ENCODE results near the gene BRD4. TPM values are rescaled to one million over a fixed set of nuclear protein-coding genes. Genes with fewer than 3 reads are reported as not detected.

Gene BRD4
- total RNA-seq, 4 donors from 2014 or later, result 34.7 to 69.6 (median 36.0) TPM

GRCh38 chr19:15305582-15306334 is 26.6 kb downstream of the BRD4 start:
- no peak for DNase-seq (ENCODE audit: low spot score in 2 of 2)
- peaks cover 0 to 3% (median 0%) of the 10 kb centered on the region in 4 donors for H3K9me3 ChIP-seq
- no peak overlapping the region for H3K4me3 ChIP-seq
- H3K4me1 ChIP-seq, result peaks cover 3 to 77% (median 34%) of the 10 kb centered on the region in 4 donors
- TF ChIP-seq EP300 (IDR thresholded peaks at IDR 0.05) (no peak), POLR2A (IDR thresholded peaks at IDR 0.05) (no peak), CTCF (IDR thresholded peaks at IDR 0.05) (no peak)
- H3K36me3 ChIP-seq, result no peaks in the 10 kb centered on the region
- no peak overlapping the region for H3K27ac ChIP-seq
- 89 to 90% methylated on average over 3 of the region's 3 CpGs for WGBS, 2 donors
- H3K27me3 ChIP-seq, result no peaks in the 10 kb centered on the region

- TF ChIP-seq EP300 (IDR thresholded peaks at IDR 0.05) (no peak), POLR2A (IDR thresholded peaks at IDR 0.05) (no peak), CTCF (IDR thresholded peaks at IDR 0.05) (no peak)
- 48 to 50% methylated on average over 10 of the region's 10 CpGs for WGBS, 2 donors
- peak overlapping the region in 1 of 4 donors; percentile 45 for H3K27ac ChIP-seq
- H3K4me3 ChIP-seq, result no peak overlapping the region
- H3K4me1 ChIP-seq, result peaks cover 3 to 78% (median 36%) of the 10 kb centered on the region in 4 donors
- DNase-seq (ENCODE audit: low spot score in 2 of 2), result no peak
- H3K36me3 ChIP-seq, result no peaks in the 10 kb centered on the region
- no peaks in the 10 kb centered on the region for H3K27me3 ChIP-seq
- peaks cover 0 to 3% (median 0%) of the 10 kb centered on the region in 4 donors for H3K9me3 ChIP-seq
Observed at GRCh38 chr19:15304140-15304705, 28.1 kb downstream of the BRD4 start.

- Histone ChIP-seq H3K4me3 (no peak overlapping the region), H3K4me1 (peaks cover 3 to 87% (median 45%) of the 10 kb centered on the region in 4 donors), H3K36me3 (no peaks in the 10 kb centered on the region), H3K27ac (peak overlapping the region in 2 of 4 donors; percentile 32 to 45), H3K9me3 (peaks cover 0 to 3% (median 0%) of the 10 kb centered on the region in 4 donors), H3K27me3 (no peaks in the 10 kb centered on the region)
- 41 to 47% methylated on average over 7 of the region's 7 CpGs for WGBS, 2 donors
- no peak for DNase-seq (ENCODE audit: low spot score in 2 of 2)
- TF ChIP-seq POLR2A (IDR thresholded peaks at IDR 0.05), result no peak
- TF ChIP-seq EP300 (IDR thresholded peaks at IDR 0.05), result no peak
- no peak for TF ChIP-seq CTCF (IDR thresholded peaks at IDR 0.05)
Observed at GRCh38 chr19:15303105-15303780, 29.1 kb downstream of the BRD4 start.

GRCh38 chr19:15300533-15301197 is 31.7 kb downstream of the BRD4 start:
- Histone ChIP-seq H3K9me3 (peaks cover 0 to 3% (median 0%) of the 10 kb centered on the region in 4 donors), H3K27me3 (no peaks in the 10 kb centered on the region), H3K4me1 (peaks cover 7 to 92% (median 69%) of the 10 kb centered on the region in 4 donors), H3K36me3 (no peaks in the 10 kb centered on the region), H3K27ac (peak overlapping the region in 1 of 4 donors; percentile 5), H3K4me3 (no peak overlapping the region)
- TF ChIP-seq CTCF (IDR thresholded peaks at IDR 0.05) (no peak), EP300 (IDR thresholded peaks at IDR 0.05) (no peak), POLR2A (IDR thresholded peaks at IDR 0.05) (no peak)
- DNase-seq (ENCODE audit: low spot score in 2 of 2), result no peak
- 67 to 73% methylated on average over 6 of the region's 6 CpGs for WGBS, 2 donors

Measured in tibial nerve (tissue), 4 donors.